A549 (cell line): ENCODE data around the gene PEPD. TPM values are rescaled to one million over a fixed set of nuclear protein-coding genes. Genes with fewer than 3 reads are reported as not detected.

Source experiments
- ATAC-seq, 2 experiments: fragments of 200-7000 bp in 1 of 2; fragments of >200 bp in 1 of 2; cut with Nextera tagmentation in 1 of 2; cut with Tn5 transposase in 1 of 2; 3 replicates each; pipeline versions ENCODE4 v1.8.0 to v1.9.1; 2018 to 2020; ENCODE audit warnings: mild to moderate bottlenecking in 1 of 2, moderate library complexity in 1 of 2
- CTCF ChIA-PET: fragments of 300-600 bp; sonication (Branson Sonifier 250); formaldehyde crosslinking; extraction: SDS; loops from one replicate; lab custom pipeline; 2021; ENCODE audit warnings: antibody characterized with exemption, inconsistent platforms; lab: Yijun Ruan, JAX
- POLR2A ChIA-PET: fragments of 350-600 bp; formaldehyde crosslinking; extraction: SDS; loops from one replicate; lab custom pipeline; 2021; ENCODE audit warnings: antibody characterized with exemption, inconsistent platforms; lab: Yijun Ruan, JAX
- DNase-seq, 2 experiments: peaks; one replicate each; pipeline versions ENCODE4 v3.0.0 to v3.0.0-alpha.2; 2011 to 2016; ENCODE audit warnings: low read depth in 1 of 2, low spot score in 1 of 2
- FAIRE-seq: peaks from 2 replicates; lab custom pipeline; 2011; peaks lifted over from hg19 to GRCh38; lab: Jason Lieb, UNC
- H3K27ac ChIP-seq, 2 experiments: fragments of >200 bp; sonication (Bioruptor Twin); formaldehyde crosslinking; 3 replicates each; pipeline ENCODE4 v1.5.1; 2016 to 2017
- H3K4me1 ChIP-seq: fragments of >200 bp; sonication (Bioruptor Twin); formaldehyde crosslinking; 3 replicates; pipeline ENCODE4 v1.6.1; 2016
- H3K4me2 ChIP-seq: fragments of >200 bp; sonication (Bioruptor Twin); formaldehyde crosslinking; 3 replicates; pipeline ENCODE4 v1.6.1; 2016
- H3K4me3 ChIP-seq: fragments of >200 bp; sonication (Bioruptor Twin); formaldehyde crosslinking; 3 replicates; pipeline ENCODE4 v1.5.1; 2016
- H3K9me3 ChIP-seq: fragments of >200 bp; sonication (Bioruptor Twin); formaldehyde crosslinking; 3 replicates; pipeline ENCODE4 v1.6.1; 2016
- BCL3 ChIP-seq: fragments of >200 bp; sonication (Bioruptor Twin); formaldehyde crosslinking; IDR thresholded peaks from 3 replicates; pipeline ENCODE4 v1.6.1; 2016
- CBX8 ChIP-seq: fragments of 200-600 bp; sonication (generic); IDR thresholded peaks from 2 replicates; pipeline ENCODE4 v1.6.1; 2016
- CEBPB ChIP-seq, 2 experiments: fragments of >200 bp in 1 of 2; sonication (Bioruptor Twin) in 1 of 2; formaldehyde crosslinking in 1 of 2; IDR thresholded peaks; 2 replicates each; pipeline ENCODE4 v1.6.1; 2012 to 2016
- CHD2 ChIP-seq: fragments of 150-350 bp; IDR thresholded peaks from 2 replicates; pipeline ENCODE4 v1.6.1; 2014; ENCODE audit warnings: low read length; ENCODE audit not compliant: partially characterized antibody
- CHD4 ChIP-seq: fragments of 200-600 bp; sonication (generic); IDR thresholded peaks from 2 replicates; pipeline ENCODE4 v1.6.1; 2016; ENCODE audit warnings: antibody characterized with exemption, mild to moderate bottlenecking, borderline replicate concordance
- EHF ChIP-seq: fragments of 250-450 bp; sonication (Bioruptor Pico); IDR thresholded peaks from 2 replicates; pipeline ENCODE4 v1.5.0; 2020; ENCODE audit warnings: mild to moderate bottlenecking
- EP300 ChIP-seq, 2 experiments: fragments of >200 bp; sonication (Bioruptor Twin); formaldehyde crosslinking; IDR thresholded peaks; 2 replicates in 1 of 2; 3 replicates in 1 of 2; pipeline ENCODE4 v1.6.1; 2016 to 2017
- FOSB ChIP-seq: fragments of 250-450 bp; sonication (Bioruptor Pico); IDR thresholded peaks from 2 replicates; pipeline ENCODE4 v1.5.0; 2020; ENCODE audit warnings: mild to moderate bottlenecking, moderate library complexity
- GATA3 ChIP-seq: IDR thresholded peaks from 2 replicates; pipeline ENCODE4 v1.6.1; 2012; ENCODE audit warnings: borderline replicate concordance
- HEYL ChIP-seq: fragments of 250-450 bp; sonication (Bioruptor Pico); IDR thresholded peaks from 2 replicates; pipeline ENCODE4 v1.8.0; 2021; ENCODE audit warnings: mild to moderate bottlenecking, moderate library complexity
- HMGXB4 ChIP-seq: fragments of 250-450 bp; sonication (Bioruptor Pico); IDR thresholded peaks from 2 replicates; pipeline ENCODE4 v1.5.0; 2021; ENCODE audit warnings: mild to moderate bottlenecking, moderate library complexity, borderline replicate concordance
- JUN ChIP-seq, 2 experiments: fragments of >200 bp; sonication (Bioruptor Twin); formaldehyde crosslinking; IDR thresholded peaks; 2 replicates in 1 of 2; 3 replicates in 1 of 2; pipeline ENCODE4 v1.6.1; 2016 to 2017
- MAFK ChIP-seq: fragments of 450-650 bp; IDR thresholded peaks from 2 replicates; pipeline ENCODE4 v1.6.1; 2014; ENCODE audit not compliant: partially characterized antibody
- MAZ ChIP-seq: fragments of 150-350 bp; IDR thresholded peaks from 2 replicates; pipeline ENCODE4 v1.6.1; 2014; ENCODE audit warnings: antibody characterized with exemption, low read depth, low read length, borderline replicate concordance
- NPAS2 ChIP-seq: fragments of 250-450 bp; sonication (Bioruptor Pico); IDR thresholded peaks from 2 replicates; pipeline ENCODE4 v1.8.0; 2022; ENCODE audit warnings: mild to moderate bottlenecking, moderate library complexity, borderline replicate concordance
- PHF8 ChIP-seq: fragments of 200-600 bp; sonication (generic); IDR thresholded peaks from 2 replicates; pipeline ENCODE4 v1.6.1; 2016; ENCODE audit warnings: low read depth, mild to moderate bottlenecking, antibody characterized with exemption, moderate library complexity, borderline replicate concordance
- POLR2A ChIP-seq: IDR thresholded peaks from 2 replicates; pipeline ENCODE4 v1.6.1; 2012; ENCODE audit warnings: mild to moderate bottlenecking, low read length
- RARB ChIP-seq: fragments of 250-450 bp; sonication (Bioruptor Pico); IDR thresholded peaks from 2 replicates; pipeline ENCODE4 v1.8.0; 2021; ENCODE audit warnings: mild to moderate bottlenecking, moderate library complexity
- SMC3 ChIP-seq: fragments of >200 bp; sonication (Bioruptor Twin); formaldehyde crosslinking; IDR thresholded peaks from 3 replicates; pipeline ENCODE4 v1.6.1; 2018; ENCODE audit warnings: inconsistent platforms
- SREBF2 ChIP-seq: fragments of 450-650 bp; IDR thresholded peaks from 2 replicates; pipeline ENCODE4 v1.6.1; 2014; ENCODE audit warnings: mild to moderate bottlenecking, moderate library complexity
- TFCP2L1 ChIP-seq: fragments of 250-450 bp; sonication (Bioruptor Pico); IDR thresholded peaks from 2 replicates; pipeline ENCODE4 v1.5.0; 2021; ENCODE audit warnings: mild to moderate bottlenecking
- ZNF302 ChIP-seq: fragments of 250-450 bp; sonication (Bioruptor Pico); IDR thresholded peaks from 2 replicates; pipeline ENCODE4 v1.9.0; 2021; ENCODE audit warnings: inconsistent platforms, mild to moderate bottlenecking, moderate library complexity
- WGBS: methylation state at CpG from one replicate; pipeline ENCODE4 v1.1.6; 2017; ENCODE audit errors: missing lambda C conversion rate; 5-methylcytosine and 5-hydroxymethylcytosine counted together
- polyA plus RNA-seq, 4 experiments: library from polyadenylated mRNA; depleted of rRNA in 3 of 4; stranded (reverse); fragments of >200 nt; fragmentation: RNase III in 1 of 4; extraction: RNeasy Plus Mini Kit Qiagen cat#74134 plus additional on column Dnase treatment in 1 of 4; gene quantifications; 2 replicates in 3 of 4; 3 replicates in 1 of 4; pipeline ENCODE4 v1.2.3, GENCODE V29; 2011 to 2017
- TF ChIP-seq, protein P1 (sequence below): IDR thresholded peaks from 2 replicates; pipeline ENCODE4 v1.6.1; 2012
- TF ChIP-seq, protein P2 (sequence below): IDR thresholded peaks from 2 replicates; pipeline ENCODE4 v1.6.1; 2012; ENCODE audit warnings: low read depth, borderline replicate concordance

Gene PEPD
- polyA plus RNA-seq, 2 of the 4 experiments (the other 2 are of a cell fraction), result 85.5 to 100 TPM

DNA sequence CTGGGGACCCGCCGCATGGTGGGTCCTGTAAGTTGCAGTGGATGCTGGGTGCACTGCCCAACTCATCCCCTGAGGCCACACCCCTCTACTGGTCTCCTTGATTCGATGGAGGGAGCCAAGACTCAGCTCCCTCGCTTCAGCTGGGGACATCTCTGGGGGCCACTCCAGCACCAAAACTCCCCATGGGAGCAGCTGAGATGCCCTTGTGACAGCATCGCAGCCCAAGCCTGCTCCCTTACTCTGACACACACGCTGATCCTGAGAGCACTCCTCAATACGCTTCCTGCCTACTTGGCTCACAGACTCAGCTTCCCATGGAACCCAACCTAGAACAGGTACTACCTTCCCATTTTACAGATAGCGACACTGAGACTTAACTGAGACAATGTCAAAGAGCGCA is 56.2 kb downstream of the PEPD start:
- no peak overlapping the region for H3K4me3 ChIP-seq
- ATAC-seq, result no peak
- FAIRE-seq, result no peak
- H3K4me1 ChIP-seq, result no peaks in the 10 kb centered on the region
- 80% methylated on average over 9 of the region's 9 CpGs for WGBS
- CTCF ChIA-PET, result interaction anchor here (0.8 to 3.3 kb wide), 8 partner anchors 13 to 631 kb away, joined by 3 to 12 read pairs (median 4); no protein-coding TSS in a partner anchor
- TF ChIP-seq SMC3 (no peak), POLR2A (no peak), FOSB (CRISPR knock-in tag) (no peak), NPAS2 (CRISPR knock-in tag) (no peak), MAZ (no peak), BCL3 (no peak), RARB (CRISPR knock-in tag) (no peak), CBX8 (no peak), HEYL (CRISPR knock-in tag) (no peak), ZNF302 (no peak), CHD4 (no peak)
- TF ChIP-seq, protein P1, sequence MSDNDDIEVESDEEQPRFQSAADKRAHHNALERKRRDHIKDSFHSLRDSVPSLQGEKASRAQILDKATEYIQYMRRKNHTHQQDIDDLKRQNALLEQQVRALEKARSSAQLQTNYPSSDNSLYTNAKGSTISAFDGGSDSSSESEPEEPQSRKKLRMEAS, result no peak
- H3K4me2 ChIP-seq, result no peak overlapping the region
- POLR2A ChIA-PET, result no interaction called here
- H3K27ac ChIP-seq, result no peak overlapping the region
- H3K9me3 ChIP-seq, result no peaks in the 10 kb centered on the region
- no peak for DNase-seq

GRCh38 chr19:33464733-33465115 is 56.9 kb downstream of the PEPD start:
- POLR2A ChIA-PET, result no interaction called here
- Histone ChIP-seq H3K4me3 (no peak overlapping the region), H3K4me1 (no peaks in the 10 kb centered on the region), H3K9me3 (no peaks in the 10 kb centered on the region), H3K4me2 (no peak overlapping the region), H3K27ac (no peak overlapping the region)
- 60% methylated on average over 10 of the region's 10 CpGs for WGBS
- no peak for FAIRE-seq
- ATAC-seq, result no peak
- CTCF ChIA-PET, result interaction anchor here (0.8 to 3.3 kb wide), 6 partner anchors 12 to 313 kb away, joined by 3 to 12 read pairs (median 4); no protein-coding TSS in a partner anchor
- no peak for DNase-seq
- TF ChIP-seq, protein P2, sequence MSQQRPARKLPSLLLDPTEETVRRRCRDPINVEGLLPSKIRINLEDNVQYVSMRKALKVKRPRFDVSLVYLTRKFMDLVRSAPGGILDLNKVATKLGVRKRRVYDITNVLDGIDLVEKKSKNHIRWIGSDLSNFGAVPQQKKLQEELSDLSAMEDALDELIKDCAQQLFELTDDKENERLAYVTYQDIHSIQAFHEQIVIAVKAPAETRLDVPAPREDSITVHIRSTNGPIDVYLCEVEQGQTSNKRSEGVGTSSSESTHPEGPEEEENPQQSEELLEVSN, result no peak

GRCh38 chr19:33464010-33464732 is 57.4 kb downstream of the PEPD start:
- WGBS, result 69% methylated on average over 12 of the region's 12 CpGs
- Histone ChIP-seq H3K4me1 (no peaks in the 10 kb centered on the region), H3K27ac (no peak overlapping the region), H3K4me2 (no peak overlapping the region), H3K4me3 (no peak overlapping the region), H3K9me3 (no peaks in the 10 kb centered on the region)
- FAIRE-seq (no peak), ATAC-seq (no peak), DNase-seq (no peak)
- ChIA-PET CTCF (interaction anchor here (0.9 to 5.7 kb wide), 12 partner anchors 11 to 331 kb away, joined by 3 to 23 read pairs (median 5); no protein-coding TSS in a partner anchor), POLR2A (no interaction called here)
- TF ChIP-seq TFCP2L1 (CRISPR knock-in tag) (no peak), EHF (CRISPR knock-in tag) (no peak), GATA3 (no peak), MAFK (no peak), JUN (IDR thresholded peaks at IDR 0.05) (no peak), NPAS2 (CRISPR knock-in tag) (no peak), SREBF2 (no peak), CEBPB (IDR thresholded peaks at IDR 0.05) (no peak), PHF8 (no peak), SMC3 (no peak), HMGXB4 (CRISPR knock-in tag) (no peak), CHD2 (no peak), EP300 (IDR thresholded peaks at IDR 0.05) (no peak)
